Heart left ventricle (tissue), 16 donors: ENCODE measurements around the gene ANKRD52. TPM values are rescaled to one million over a fixed set of nuclear protein-coding genes. Genes with fewer than 3 reads are reported as not detected.

Experiments used
- ATAC-seq, 4 donors: fragments of 200-7000 bp; cut with Tn5 transposase; one replicate each; pipeline ENCODE4 v1.9.1; 2020 to 2022; ENCODE audit warnings: moderate library complexity in 4 of 4, mild to moderate bottlenecking in 3 of 4, moderate number of reproducible peaks in 1 of 4
- DNase-seq, 5 donors: peaks; one replicate each; pipeline ENCODE4 v3.0.0-alpha.2; 2020
- H3K27ac ChIP-seq, 12 donors: fragments of 200-600 bp; sonication (generic) in 4 of 12; one replicate each; pipeline versions ENCODE4 v1.5.0 to v1.8.0; 2016 to 2022; ENCODE audit warnings: mild to moderate bottlenecking in 2 of 12
- H3K27me3 ChIP-seq, 9 donors: fragments of 200-600 bp; sonication (generic) in 2 of 9; one replicate each; pipeline versions ENCODE4 v1.5.1 to v1.8.0; 2016 to 2022; ENCODE audit warnings: mild to moderate bottlenecking in 3 of 9
- H3K36me3 ChIP-seq, 9 donors: fragments of 200-600 bp; sonication (generic) in 2 of 9; one replicate each; pipeline versions ENCODE4 v1.5.0 to v1.8.0; 2018 to 2022; ENCODE audit warnings: mild to moderate bottlenecking in 2 of 9
- H3K4me1 ChIP-seq, 12 donors: fragments of 200-600 bp; sonication (generic) in 4 of 12; one replicate each; pipeline versions ENCODE4 v1.5.0 to v1.8.0; 2016 to 2022; ENCODE audit warnings: mild to moderate bottlenecking in 3 of 12
- H3K4me3 ChIP-seq, 12 donors: fragments of 200-600 bp; sonication (generic) in 4 of 12; one replicate each; pipeline versions ENCODE4 v1.5.0 to v1.8.0; 2017 to 2022; ENCODE audit warnings: mild to moderate bottlenecking in 9 of 12, moderate library complexity in 4 of 12
- H3K9me3 ChIP-seq, 12 donors: fragments of 200-600 bp; sonication (generic) in 4 of 12; one replicate each; pipeline versions ENCODE4 v1.5.0 to v1.8.0; 2016 to 2022; ENCODE audit warnings: mild to moderate bottlenecking in 1 of 12
- POLR2A ChIP-seq, 2 donors: fragments of 450-650 bp; IDR thresholded peaks; one replicate each; pipeline ENCODE4 v1.6.1; 2017; ENCODE audit warnings: antibody characterized with exemption in 2 of 2, mild to moderate bottlenecking in 2 of 2, moderate library complexity in 2 of 2
- WGBS, 4 donors: extraction: QIAGEN DNeasy Blood & Tissue Kit in 2 of 4; methylation state at CpG; one replicate each; pipeline versions ENCODE4 v1.1.5 to v1.1.7; 2013 to 2018; 5-methylcytosine and 5-hydroxymethylcytosine counted together
- intact Hi-C, 10 donors: fragments of 100-400 bp; cut with DNase I; formaldehyde crosslinking; loops; one replicate each; pipeline versions ENCODE4 v1.11.1 to v1.14.2; 2022
- polyA plus RNA-seq, 2 donors: library from polyadenylated mRNA; stranded (reverse); fragments of 200-250 nt; gene quantifications; one replicate each; pipeline ENCODE4 v1.2.3, GENCODE V29; 2013
- total RNA-seq, 9 donors: library from RNA; depleted of rRNA in 2 of 9; stranded (reverse); fragments of >200 nt in 2 of 9; fragmentation: NEBNext Ultra II Directional in 3 of 9; extraction: Animal tissue kit (Norgen Biotek cat#: 25700) in 3 of 9; gene quantifications; one replicate each; pipeline versions ENCODE4 v1.1.0 to v1.2.4, GENCODE V29; 2016 to 2023
- TF ChIP-seq, protein P1 (sequence below), 12 donors: fragments of 200-600 bp; sonication (generic) in 4 of 12; IDR thresholded peaks; one replicate each; pipeline versions ENCODE4 v1.5.0 to v1.8.0; 2018 to 2022; ENCODE audit warnings: antibody characterized with exemption in 12 of 12, mild to moderate bottlenecking in 5 of 12
- donor health status: ischemic (EF 13 %, LVEDD 7.1; RV severe dilation, severe dysfunction).
- donor health status: healthy with polysubstance abuse.
- donor health status: DM: no; HTN: yes; CAD: no.
- donor health status: DM: no; HTN: no; CAD: no.
- donor health status: ischemic (EF 25% LVEDD 6.9; RV normal size, moderate dysfunction).
- donor health status: ischemic (EF 25% LVEDD 5.7; RV mildly dilated, moderate dysfunction).
- donor health status: healthy.
- donor health status: DM: yes; HTN: yes; CAD: no.
- donor health status: ischemic (EF 35%, LVEDD 5.7; RV mildly dilated, moderate dysfunction).
- donor health status: nonischemic (EF 11% LVEDD 7.7; RV severe dilation, severe dysfunction).
- donor health status: DM: yes; HTN: yes; CAD: no.
- donor health status: PGD.
- donor health status: ischemic (EF 29% LVEDD 5.4; RV normal size, mild dysfunction).
- donor health status: nonischemic (EF 23%, LVEDD 6.1; RV moderate dilation, normal function).

Gene ANKRD52
- total and polyA plus RNA-seq, 11 donors, result 12.2 to 40.6 (median 28.0) TPM

DNA sequence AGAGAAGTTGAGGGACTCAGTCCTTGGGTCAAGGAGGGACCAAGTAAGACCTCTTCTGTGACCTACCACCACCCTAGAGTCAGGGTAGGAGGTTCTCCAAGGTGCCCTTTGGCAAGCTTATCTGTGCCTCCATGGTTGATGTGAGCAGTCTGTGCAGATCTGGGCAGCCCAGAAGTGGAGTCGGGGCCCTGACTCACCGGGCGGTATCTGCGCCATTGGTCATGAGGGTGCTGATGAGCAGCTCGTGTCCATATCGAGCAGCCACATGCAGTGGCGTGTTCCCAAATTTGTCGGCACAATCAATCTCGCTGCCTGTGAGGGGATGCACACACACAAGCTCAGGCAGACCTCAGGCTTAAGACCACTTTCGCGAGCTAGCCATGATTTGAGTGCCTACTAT, 5.1 kb downstream of the ANKRD52 start:
- Histone ChIP-seq H3K4me3 (no peak overlapping the region), H3K27me3 (no peaks in the 10 kb centered on the region), H3K4me1 (peaks cover 5 to 21% (median 16%) of the 10 kb centered on the region in 12 donors), H3K9me3 (no peaks in the 10 kb centered on the region), H3K27ac (no peak overlapping the region), H3K36me3 (peaks cover 4 to 89% (median 84%) of the 10 kb centered on the region in 9 donors)
- WGBS, 4 donors, result 89 to 94% (median 91%) methylated on average over 9 to 11 of the region's 11 CpGs
- TF ChIP-seq POLR2A (IDR thresholded peaks at IDR 0.05), result no peak
- TF ChIP-seq, protein P1, sequence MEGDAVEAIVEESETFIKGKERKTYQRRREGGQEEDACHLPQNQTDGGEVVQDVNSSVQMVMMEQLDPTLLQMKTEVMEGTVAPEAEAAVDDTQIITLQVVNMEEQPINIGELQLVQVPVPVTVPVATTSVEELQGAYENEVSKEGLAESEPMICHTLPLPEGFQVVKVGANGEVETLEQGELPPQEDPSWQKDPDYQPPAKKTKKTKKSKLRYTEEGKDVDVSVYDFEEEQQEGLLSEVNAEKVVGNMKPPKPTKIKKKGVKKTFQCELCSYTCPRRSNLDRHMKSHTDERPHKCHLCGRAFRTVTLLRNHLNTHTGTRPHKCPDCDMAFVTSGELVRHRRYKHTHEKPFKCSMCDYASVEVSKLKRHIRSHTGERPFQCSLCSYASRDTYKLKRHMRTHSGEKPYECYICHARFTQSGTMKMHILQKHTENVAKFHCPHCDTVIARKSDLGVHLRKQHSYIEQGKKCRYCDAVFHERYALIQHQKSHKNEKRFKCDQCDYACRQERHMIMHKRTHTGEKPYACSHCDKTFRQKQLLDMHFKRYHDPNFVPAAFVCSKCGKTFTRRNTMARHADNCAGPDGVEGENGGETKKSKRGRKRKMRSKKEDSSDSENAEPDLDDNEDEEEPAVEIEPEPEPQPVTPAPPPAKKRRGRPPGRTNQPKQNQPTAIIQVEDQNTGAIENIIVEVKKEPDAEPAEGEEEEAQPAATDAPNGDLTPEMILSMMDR (IDR thresholded peaks at IDR 0.05), result no peak
- DNase-seq (no peak), ATAC-seq (no peak)
- intact Hi-C loops, result no loop called here

GRCh38 chr12:56252649-56253048, 5.5 kb downstream of the ANKRD52 start:
- Histone ChIP-seq H3K4me3 (no peak overlapping the region), H3K27me3 (no peaks in the 10 kb centered on the region), H3K9me3 (no peaks in the 10 kb centered on the region), H3K4me1 (peaks cover 5 to 20% (median 16%) of the 10 kb centered on the region in 12 donors), H3K27ac (no peak overlapping the region), H3K36me3 (peaks cover 4 to 94% (median 88%) of the 10 kb centered on the region in 9 donors)
- no peak for DNase-seq
- TF ChIP-seq, protein P1 (IDR thresholded peaks at IDR 0.05), result no peak
- TF ChIP-seq POLR2A (IDR thresholded peaks at IDR 0.05), result no peak
- 95 to 98% (median 96%) methylated on average over 3 of the region's 3 CpGs for WGBS, 4 donors
- intact Hi-C loops, result no loop called here
- no peak for ATAC-seq

DNA sequence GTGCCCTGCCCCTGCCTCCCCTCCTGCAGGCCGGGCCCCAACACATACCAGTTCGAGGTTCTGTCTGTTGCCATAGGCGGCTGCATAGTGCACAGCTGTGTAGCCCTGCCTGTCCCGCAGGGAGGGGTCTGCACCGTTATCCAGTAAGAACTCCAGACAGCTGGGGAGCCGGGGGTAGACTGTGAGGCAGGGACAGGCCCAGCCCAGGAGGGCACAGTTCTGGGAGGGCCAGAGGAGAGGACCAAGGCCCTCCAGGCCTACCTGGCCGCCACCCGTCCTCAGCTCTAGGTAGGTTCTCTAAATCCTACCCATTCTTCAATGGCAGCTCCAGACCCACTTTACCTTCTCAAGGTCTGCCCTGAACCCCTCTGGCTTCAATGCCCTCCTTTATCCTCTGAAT, 9.5 kb downstream of the ANKRD52 start:
- Histone ChIP-seq H3K36me3 (peaks cover 4 to 100% (median 100%) of the 10 kb centered on the region in 9 donors), H3K4me1 (peaks cover 0 to 12% (median 6%) of the 10 kb centered on the region in 12 donors), H3K27ac (no peak overlapping the region), H3K9me3 (no peaks in the 10 kb centered on the region), H3K4me3 (no peak overlapping the region), H3K27me3 (no peaks in the 10 kb centered on the region)
- ATAC-seq (no peak), DNase-seq (peak in 2 of 5 donors; percentile 15 to 48)
- TF ChIP-seq POLR2A (IDR thresholded peaks at IDR 0.05), result no peak
- TF ChIP-seq, protein P1 (IDR thresholded peaks at IDR 0.05), result no peak
- WGBS, 4 donors, result 91 to 96% (median 92%) methylated on average over 4 to 8 of the region's 8 CpGs
- intact Hi-C loops, result no loop called here

DNA sequence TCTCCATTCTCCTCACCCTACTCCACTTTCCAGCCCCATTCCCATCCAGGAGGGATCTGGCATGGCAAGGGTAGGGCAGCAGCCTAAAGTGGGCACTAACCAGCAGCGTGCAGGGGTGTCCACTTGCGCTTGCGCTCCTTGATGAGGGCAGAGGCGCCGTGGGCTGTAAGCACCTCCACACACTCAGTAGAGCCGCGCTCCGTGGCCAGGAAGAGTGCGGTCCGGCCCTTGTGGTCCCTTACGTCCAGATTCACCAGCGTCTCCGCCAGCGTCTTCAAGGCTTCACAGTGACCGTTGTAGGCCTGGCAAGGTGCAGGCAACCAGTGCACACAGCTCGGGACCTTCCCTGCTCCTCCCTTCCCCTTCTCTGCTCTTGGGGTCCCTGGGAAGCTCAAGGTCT, 10.3 kb downstream of the ANKRD52 start:
- Histone ChIP-seq H3K27ac (no peak overlapping the region), H3K27me3 (no peaks in the 10 kb centered on the region), H3K4me3 (no peak overlapping the region), H3K9me3 (no peaks in the 10 kb centered on the region), H3K4me1 (peaks cover 0 to 14% (median 6%) of the 10 kb centered on the region in 12 donors), H3K36me3 (peaks cover 4 to 100% (median 100%) of the 10 kb centered on the region in 9 donors)
- ATAC-seq (no peak), DNase-seq (peak in 1 of 5 donors; percentile 43)
- intact Hi-C loops, result no loop called here
- 89 to 95% (median 94%) methylated on average over 9 to 16 of the region's 16 CpGs for WGBS, 4 donors
- TF ChIP-seq POLR2A (IDR thresholded peaks at IDR 0.05), result no peak
- TF ChIP-seq, protein P1 (IDR thresholded peaks at IDR 0.05), result no peak
